Measurements from ENCODE around the gene NIBAN1. TPM values are rescaled to one million over a fixed set of nuclear protein-coding genes. Genes with fewer than 3 reads are reported as not detected.

The NIBAN1 gene
- total and polyA plus RNA-seq, 2 donors (not counting 3 experiments of a cell fraction or from before 2014, with no cell fraction given): 0.23 to 2.8 TPM

DNA sequence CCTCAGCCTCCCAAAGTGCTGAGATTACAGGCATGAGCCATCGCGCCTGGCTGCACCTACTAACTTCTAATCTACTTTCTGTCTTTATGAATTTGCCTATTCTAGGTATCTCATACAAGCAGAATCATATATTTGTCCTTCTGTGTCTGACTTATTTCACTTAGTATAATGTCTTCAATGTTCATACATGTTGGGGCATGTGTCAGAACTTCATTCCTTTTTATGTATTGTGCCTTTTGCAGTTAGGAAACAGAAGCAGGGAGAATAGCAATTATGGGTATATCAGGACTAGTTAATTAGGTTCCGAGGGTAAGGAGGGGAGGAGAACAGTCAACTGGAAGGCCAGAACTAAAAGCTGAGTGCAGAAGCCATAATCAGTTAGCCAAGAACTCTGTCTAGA lies 18.0 kb upstream of the NIBAN1 start:
- intact Hi-C loops (cut with micrococcal nuclease) (no loop called here), dilution Hi-C loops (cut with MboI; ENCODE audit: extremely low pct_ligation_motif_present, low sequenced_read_pairs) (no loop called here)
- no peak overlapping the region for H2AFZ ChIP-seq (ENCODE audit: low read depth, low read length)

More for the DNA sequence above, 18.0 kb upstream of the NIBAN1 start:
- no peak for DNase-seq (ENCODE audit: low read depth, low spot score)
- Histone ChIP-seq H3K9me1 (replicated peaks; ENCODE audit: control insufficient read depth, extremely low read depth, insufficient read depth, low read length) (no peaks in the 10 kb centered on the region), H3K4me2 (ENCODE audit: insufficient read depth, low read length) (no peak overlapping the region), H3K27me3 (ENCODE audit: control insufficient read depth in 2 of 2, insufficient read depth in 2 of 2, low read length in 2 of 2) (peaks cover 0 to 3% of the 10 kb centered on the region in 2 experiments), H4K20me1 (replicated peaks; ENCODE audit: control insufficient read depth, extremely low read depth, insufficient read depth, low read length) (no peaks in the 10 kb centered on the region), H3K36me3 (ENCODE audit: control insufficient read depth in 2 of 2, extremely low read depth in 1 of 2, insufficient read depth in 2 of 2, low read length in 2 of 2) (no peaks in the 10 kb centered on the region), H3K9ac (replicated peaks; ENCODE audit: extremely low read depth, insufficient read depth, low read length) (no peak overlapping the region), H3K9me3 (replicated peaks; ENCODE audit: control insufficient read depth, insufficient read depth, low read length) (no peaks in the 10 kb centered on the region), H3K4me1 (ENCODE audit: control insufficient read depth, extremely low read depth, insufficient read depth, low read length) (no peaks in the 10 kb centered on the region), H3K27ac (ENCODE audit: insufficient read depth, low read depth, low read length) (no peak overlapping the region), H3K79me2 (ENCODE audit: control insufficient read depth, insufficient read depth, low read length) (no peaks in the 10 kb centered on the region), H3K4me3 (replicated peaks in 1 of 3; ENCODE audit: insufficient read depth in 1 of 3, low read depth in 1 of 3, low read length in 3 of 3) (no peak overlapping the region)
- POLR2A ChIA-PET: no interaction called here
- no TSS peak for BruUV-seq (replicated peaks)
- TF ChIP-seq FOS (IDR thresholded peaks at IDR 0.05; ENCODE audit: borderline replicate concordance, insufficient read depth, low read length): no peak
- TF ChIP-seq MAX (IDR thresholded peaks at IDR 0.05; ENCODE audit: insufficient read depth, insufficient read length): no peak
- TF ChIP-seq, protein P1, sequence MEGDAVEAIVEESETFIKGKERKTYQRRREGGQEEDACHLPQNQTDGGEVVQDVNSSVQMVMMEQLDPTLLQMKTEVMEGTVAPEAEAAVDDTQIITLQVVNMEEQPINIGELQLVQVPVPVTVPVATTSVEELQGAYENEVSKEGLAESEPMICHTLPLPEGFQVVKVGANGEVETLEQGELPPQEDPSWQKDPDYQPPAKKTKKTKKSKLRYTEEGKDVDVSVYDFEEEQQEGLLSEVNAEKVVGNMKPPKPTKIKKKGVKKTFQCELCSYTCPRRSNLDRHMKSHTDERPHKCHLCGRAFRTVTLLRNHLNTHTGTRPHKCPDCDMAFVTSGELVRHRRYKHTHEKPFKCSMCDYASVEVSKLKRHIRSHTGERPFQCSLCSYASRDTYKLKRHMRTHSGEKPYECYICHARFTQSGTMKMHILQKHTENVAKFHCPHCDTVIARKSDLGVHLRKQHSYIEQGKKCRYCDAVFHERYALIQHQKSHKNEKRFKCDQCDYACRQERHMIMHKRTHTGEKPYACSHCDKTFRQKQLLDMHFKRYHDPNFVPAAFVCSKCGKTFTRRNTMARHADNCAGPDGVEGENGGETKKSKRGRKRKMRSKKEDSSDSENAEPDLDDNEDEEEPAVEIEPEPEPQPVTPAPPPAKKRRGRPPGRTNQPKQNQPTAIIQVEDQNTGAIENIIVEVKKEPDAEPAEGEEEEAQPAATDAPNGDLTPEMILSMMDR (IDR thresholded peaks at IDR 0.05; ENCODE audit: extremely low read depth in 1 of 2, insufficient read depth in 1 of 2, low read depth in 1 of 2, low read length in 2 of 2): no peak
- no peak for TF ChIP-seq POLR2AphosphoS5 (IDR thresholded peaks at IDR 0.05; ENCODE audit: insufficient read depth, low read depth, low read length)
- TF ChIP-seq POLR2A (IDR thresholded peaks at IDR 0.05; ENCODE audit: low read depth, low read length): no peak
- TF ChIP-seq JUN (IDR thresholded peaks at IDR 0.05; ENCODE audit: borderline replicate concordance, insufficient read depth, insufficient read length, low read depth): no peak
- TF ChIP-seq GATA2 (IDR thresholded peaks at IDR 0.05; ENCODE audit: insufficient read depth, insufficient read length, low read depth, low read length): no peak
- no peak for TF ChIP-seq EZH2 (IDR thresholded peaks at IDR 0.05; ENCODE audit: borderline replicate concordance, low read depth, low read length, severe bottlenecking)
- no peak for TF ChIP-seq MYC (IDR thresholded peaks at IDR 0.05; ENCODE audit: low read depth, low read length)
- no peak for FAIRE-seq
- CTCF ChIA-PET: interaction anchor here (1.2 to 1.5 kb wide), 2 partner anchors 10 to 178 kb away, joined by 3 to 6 read pairs; no protein-coding TSS in a partner anchor

Data from endothelial cell of umbilical vein (primary cell).